Caco-2 (cell line): ENCODE data around the gene ADD1. TPM values are rescaled to one million over a fixed set of nuclear protein-coding genes. Genes with fewer than 3 reads are reported as not detected.

ENCODE experiments used
- BruUV-seq: library from RNA; stranded (reverse); fragments of 400-500 nt; replicated peaks from 2 replicates; lab custom pipeline; 2021; lab: Mats Ljungman, UMichigan
- CTCF ChIA-PET: fragments of 300-600 bp; sonication (Branson Sonifier 250); formaldehyde crosslinking; loops from one replicate; lab custom pipeline; 2022; ENCODE audit warnings: antibody characterized with exemption; lab: Charles Lee
- POLR2A ChIA-PET: fragments of 300-600 bp; sonication (Branson Sonifier 250); formaldehyde crosslinking; loops from one replicate; lab custom pipeline; 2022; ENCODE audit warnings: antibody characterized with exemption; lab: Charles Lee
- DNase-seq, 2 experiments: peaks; one replicate each; pipeline versions ENCODE4 v3.0.0 to v3.0.0-alpha.2; 2020 to 2022
- H3K27me3 ChIP-seq: replicated peaks from 2 replicates; pipeline ENCODE4 v1.6.0; 2011; ENCODE audit warnings: low read length; ENCODE audit not compliant: control insufficient read depth, insufficient read depth
- H3K36me3 ChIP-seq: 2 replicates; pipeline ENCODE4 v1.5.1; 2011; ENCODE audit warnings: low read length; ENCODE audit not compliant: control insufficient read depth, insufficient read depth
- H3K4me1 ChIP-seq: fragments of 250-450 bp; sonication (Bioruptor Pico); 2 replicates; pipeline ENCODE4 v1.5.1; 2020; ENCODE audit warnings: mild to moderate bottlenecking
- H3K4me3 ChIP-seq: 2 replicates; pipeline ENCODE4 v1.5.1; 2011; ENCODE audit warnings: low read depth, mild to moderate bottlenecking, control low read depth, low read length
- H3K9me3 ChIP-seq: fragments of 250-450 bp; sonication (Bioruptor Pico); 2 replicates; pipeline ENCODE4 v1.5.1; 2020; ENCODE audit warnings: mild to moderate bottlenecking, moderate library complexity
- H3K27ac Mint-ChIP-seq: one replicate; pipeline ENCODE4 v1.8.0; 2022; ENCODE audit warnings: mixed read lengths; ENCODE audit not compliant: unreplicated experiment
- H3K27me3 Mint-ChIP-seq: one replicate; pipeline ENCODE4 v1.8.0; 2022; ENCODE audit warnings: mixed read lengths; ENCODE audit not compliant: insufficient read depth, unreplicated experiment
- H3K36me3 Mint-ChIP-seq: one replicate; pipeline ENCODE4 v1.8.0; 2022; ENCODE audit warnings: mild to moderate bottlenecking, mixed read lengths; ENCODE audit not compliant: insufficient read depth, unreplicated experiment
- H3K4me1 Mint-ChIP-seq: one replicate; pipeline ENCODE4 v1.8.0; 2022; ENCODE audit warnings: low read depth, mixed read lengths; ENCODE audit not compliant: unreplicated experiment
- H3K4me3 Mint-ChIP-seq: one replicate; pipeline ENCODE4 v1.8.0; 2022; ENCODE audit warnings: mild to moderate bottlenecking, moderate library complexity, mixed read lengths; ENCODE audit not compliant: unreplicated experiment
- H3K9me3 Mint-ChIP-seq: one replicate; pipeline ENCODE4 v1.8.0; 2022; ENCODE audit warnings: mixed read lengths; ENCODE audit not compliant: unreplicated experiment
- CTCF ChIP-seq, 2 experiments: fragments of 200-600 bp in 1 of 2; IDR thresholded peaks; 1 replicate in 1 of 2; 2 replicates in 1 of 2; pipeline versions ENCODE4 v1.5.1 to v1.8.0; 2011 to 2022; ENCODE audit warnings: antibody characterized with exemption in 1 of 2, control low read depth in 1 of 2, inconsistent platforms in 1 of 2, low read depth in 1 of 2, low read length in 1 of 2, mild to moderate bottlenecking in 1 of 2, moderate library complexity in 1 of 2; ENCODE audit not compliant: insufficient read depth in 1 of 2, severe bottlenecking in 1 of 2, unreplicated experiment in 1 of 2
- intact Hi-C: fragments of 100-400 bp; cut with micrococcal nuclease; formaldehyde crosslinking; loops from one replicate; pipeline ENCODE4 v1.10.0; 2022; ENCODE audit not compliant: unreplicated experiment
- total RNA-seq: library from RNA; stranded (reverse); gene quantifications from 2 replicates; pipeline ENCODE4 v1.2.3, GENCODE V29; 2022

ADD1 gene
- total RNA-seq, 1 experiment from 2014 or later, result 242 TPM

DNA sequence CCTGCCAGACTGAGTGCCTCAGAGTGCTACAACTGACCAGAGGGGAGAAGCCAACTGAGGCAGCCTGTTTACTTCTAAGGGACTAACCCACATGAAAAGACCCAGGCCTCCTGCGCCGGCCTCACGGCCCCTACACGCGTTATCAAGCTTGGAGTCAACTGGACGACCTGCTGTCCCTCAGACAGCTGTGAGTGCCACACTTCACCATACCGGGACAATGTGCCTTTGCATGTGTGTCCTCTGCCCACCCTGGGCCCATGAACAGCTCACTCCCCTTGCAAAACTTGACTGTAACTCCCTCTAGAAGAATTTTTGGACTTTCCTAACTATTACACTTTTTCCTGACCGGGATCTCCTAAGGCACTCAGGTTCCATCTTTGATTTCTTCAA is 117.8 kb downstream of the ADD1 start:
- Mint-ChIP-seq H3K9me3 (no peaks in the 10 kb centered on the region), H3K4me1 (peaks cover 6% of the 10 kb centered on the region), H3K36me3 (peaks cover 44% of the 10 kb centered on the region), H3K4me3 (peak overlapping the region; percentile 73), H3K27me3 (no peaks in the 10 kb centered on the region), H3K27ac (peak overlapping the region; percentile 88)
- no peak for TF ChIP-seq CTCF (IDR thresholded peaks at IDR 0.05; ENCODE audit: insufficient read depth in 1 of 2, low read depth in 1 of 2, low read length in 1 of 2, severe bottlenecking in 1 of 2, unreplicated experiment in 1 of 2)
- CTCF ChIA-PET, result interaction anchor here (0.6 to 0.7 kb wide), 2 partner anchors 10 to 78 kb away, joined by 3 to 4 read pairs; no protein-coding TSS in a partner anchor
- BruUV-seq, result no TSS peak
- no peaks in the 10 kb centered on the region for H3K27me3 ChIP-seq
- POLR2A ChIA-PET, result interaction anchor here (0.6 kb wide), 1 partner anchor 174 kb away, joined by 3 read pairs; no protein-coding TSS in a partner anchor
- H3K9me3 ChIP-seq, result no peaks in the 10 kb centered on the region
- peak overlapping the region; percentile 96 for H3K4me3 ChIP-seq
- DNase-seq, result no peak
- intact Hi-C loops, result no loop called here
- H3K36me3 ChIP-seq, result peaks cover 2% of the 10 kb centered on the region; the same call in 1 of the 2 replicates
- H3K4me1 ChIP-seq, result 0 out of 2 replicates have a peak, but pooled peaks cover 4% of the 10 kb centered on the region

- Histone ChIP-seq H3K27me3 (no peaks in the 10 kb centered on the region), H3K9me3 (no peaks in the 10 kb centered on the region), H3K4me3 (peak overlapping the region; percentile 96), H3K36me3 (peaks cover 2% of the 10 kb centered on the region; the same call in 1 of the 2 replicates), H3K4me1 (0 out of 2 replicates have a peak, but pooled peaks cover 4% of the 10 kb centered on the region)
- Mint-ChIP-seq H3K27ac (peak overlapping the region; percentile 88), H3K4me3 (peak overlapping the region; percentile 73), H3K9me3 (no peaks in the 10 kb centered on the region), H3K4me1 (peaks cover 6% of the 10 kb centered on the region), H3K27me3 (no peaks in the 10 kb centered on the region), H3K36me3 (peaks cover 39% of the 10 kb centered on the region)
- DNase-seq, result no peak
- ChIA-PET CTCF (interaction anchor here (0.6 to 2.2 kb wide), 5 partner anchors 10 to 80 kb away, joined by 3 to 13 read pairs (median 3); no protein-coding TSS in a partner anchor), POLR2A (interaction anchor here (0.6 to 1.8 kb wide), 4 partner anchors 8 to 174 kb away, joined by 3 to 10 read pairs (median 5); no protein-coding TSS in a partner anchor)
- TF ChIP-seq CTCF (IDR thresholded peaks at IDR 0.05; ENCODE audit: insufficient read depth in 1 of 2, low read depth in 1 of 2, low read length in 1 of 2, severe bottlenecking in 1 of 2, unreplicated experiment in 1 of 2), result no peak
- BruUV-seq, result TSS peak; percentile 68
- intact Hi-C loops, result no loop called here
These were observed 118.3 kb downstream of the ADD1 start for GRCh38 chr4:2961811-2962441.

GRCh38 chr4:2962614-2963174 is 119.0 kb downstream of the ADD1 start:
- H3K36me3 ChIP-seq, result no peaks in the 10 kb centered on the region
- ChIA-PET POLR2A (interaction anchor here (1.0 to 1.8 kb wide), 3 partner anchors 8 to 20 kb away, joined by 3 to 10 read pairs (median 7); no protein-coding TSS in a partner anchor), CTCF (interaction anchor here (0.6 to 2.2 kb wide), 7 partner anchors 9 to 80 kb away, joined by 3 to 14 read pairs (median 3); no protein-coding TSS in a partner anchor)
- Mint-ChIP-seq H3K9me3 (no peaks in the 10 kb centered on the region), H3K4me1 (peaks cover 6% of the 10 kb centered on the region), H3K4me3 (peak overlapping the region; percentile 73), H3K27ac (peak overlapping the region; percentile 88), H3K36me3 (peaks cover 31% of the 10 kb centered on the region), H3K27me3 (no peaks in the 10 kb centered on the region)
- peak; percentile 75 to 82 for DNase-seq
- BruUV-seq, result no TSS peak
- H3K4me3 ChIP-seq, result peak overlapping the region; percentile 96
- H3K27me3 ChIP-seq, result no peaks in the 10 kb centered on the region
- H3K4me1 ChIP-seq, result 0 out of 2 replicates have a peak, but pooled peaks cover 4% of the 10 kb centered on the region
- no peaks in the 10 kb centered on the region for H3K9me3 ChIP-seq
- intact Hi-C loops, result no loop called here
- TF ChIP-seq CTCF (IDR thresholded peaks at IDR 0.05; ENCODE audit: insufficient read depth in 1 of 2, low read depth in 1 of 2, low read length in 1 of 2, severe bottlenecking in 1 of 2, unreplicated experiment in 1 of 2), result no peak
